Measurements from ENCODE around the gene C2orf92.
"Not testable (repeated sequence)": the region's sequence is repeated elsewhere in the genome, so short reads cannot be mapped to it uniquely, and the experiment has no call there.

- not testable (repeated sequence) for TF ChIP-seq EZH2, CTCF (IDR thresholded peaks at IDR 0.05)
Measured at GRCh38 chr2:97620492-97620891, 49.0 kb upstream of the C2orf92 start.

All from neural progenitor cell (in vitro differentiated cells).